Breast epithelium (tissue), 4 donors: ENCODE measurements around the gene KCNN3. TPM values are rescaled to one million over a fixed set of nuclear protein-coding genes. Genes with fewer than 3 reads are reported as not detected.

Source experiments
- DNase-seq, 2 donors: peaks; one replicate each; pipeline ENCODE4 v3.0.0-alpha.2; 2019; ENCODE audit warnings: low spot score in 2 of 2
- H3K27ac ChIP-seq, 2 donors: fragments of 200-600 bp; sonication (generic) in 1 of 2; one replicate each; pipeline ENCODE4 v1.5.1; 2016 to 2019; ENCODE audit warnings: mild to moderate bottlenecking in 1 of 2
- H3K27me3 ChIP-seq, 2 donors: fragments of 200-600 bp; sonication (generic) in 1 of 2; one replicate each; pipeline versions ENCODE4 v1.5.1 to v1.6.0; 2017 to 2019; ENCODE audit warnings: control low read depth in 1 of 2, mild to moderate bottlenecking in 1 of 2
- H3K36me3 ChIP-seq: fragments of 200-600 bp; one replicate; pipeline ENCODE4 v1.5.1; 2019
- H3K4me1 ChIP-seq, 2 donors: fragments of 200-600 bp; sonication (generic); one replicate each; pipeline ENCODE4 v1.5.1; 2016 to 2019; ENCODE audit warnings: control low read depth in 1 of 2
- H3K4me3 ChIP-seq, 3 donors: fragments of 200-600 bp; sonication (generic); 1 replicate in 2 of 3; 2 replicates in 1 of 3; pipeline ENCODE4 v1.5.1; 2016 to 2019; ENCODE audit warnings: mild to moderate bottlenecking in 3 of 3, moderate library complexity in 2 of 3
- H3K9me3 ChIP-seq, 2 donors: fragments of 200-600 bp; sonication (generic) in 1 of 2; one replicate each; pipeline ENCODE4 v1.5.1; 2016 to 2019; ENCODE audit warnings: control low read depth in 1 of 2
- CTCF ChIP-seq, 3 donors: fragments of 450-650 bp; IDR thresholded peaks; one replicate each; pipeline ENCODE4 v1.5.1; 2016 to 2017; ENCODE audit warnings: antibody characterized with exemption in 3 of 3, mild to moderate bottlenecking in 3 of 3, moderate library complexity in 3 of 3
- POLR2A ChIP-seq: fragments of 450-650 bp; IDR thresholded peaks from one replicate; pipeline ENCODE4 v1.6.1; 2016; ENCODE audit warnings: antibody characterized with exemption, mild to moderate bottlenecking, moderate library complexity
- POLR2AphosphoS5 ChIP-seq, 3 donors: sonication (generic); formaldehyde crosslinking; IDR thresholded peaks; one replicate each; pipeline ENCODE4 v1.6.1; 2017; ENCODE audit warnings: antibody characterized with exemption in 3 of 3
- intact Hi-C: fragments of 100-400 bp; cut with DNase I; formaldehyde crosslinking; loops from one replicate; pipeline ENCODE4 v1.15.1; 2023; ENCODE audit warnings: low total_unique reads
- total RNA-seq, 3 donors: library from RNA; depleted of rRNA; stranded (reverse); fragments of >200 nt; gene quantifications; one replicate each; pipeline ENCODE4 v1.1.0, GENCODE V29; 2016

Gene KCNN3
- total RNA-seq, 3 donors from 2014 or later = 0.96 to 1.6 (median 1.0) TPM

GRCh38 chr1:154669464-154670282 is 200.4 kb downstream of the KCNN3 start:
- Histone ChIP-seq H3K27me3 (no peaks in the 10 kb centered on the region), H3K27ac (no peak overlapping the region), H3K36me3 (no peaks in the 10 kb centered on the region), H3K4me1 (no peaks in the 10 kb centered on the region), H3K4me3 (no peak overlapping the region), H3K9me3 (no peaks in the 10 kb centered on the region)
- intact Hi-C loops = no loop called here
- DNase-seq = peak; percentile 53 to 61
- peak; percentile 30 to 70 (median 68) for TF ChIP-seq CTCF (IDR thresholded peaks at IDR 0.05)
- TF ChIP-seq POLR2A = no peak

GRCh38 chr1:154666051-154666790 is 203.9 kb downstream of the KCNN3 start:
- no peak overlapping the region for H3K27ac ChIP-seq
- TF ChIP-seq POLR2A (no peak), POLR2AphosphoS5 (IDR thresholded peaks at IDR 0.05) (no peak), CTCF (IDR thresholded peaks at IDR 0.05) (no peak)
- DNase-seq = no peak
- H3K36me3 ChIP-seq = no peaks in the 10 kb centered on the region
- no peak overlapping the region for H3K4me3 ChIP-seq
- no peaks in the 10 kb centered on the region for H3K27me3 ChIP-seq
- H3K4me1 ChIP-seq = no peaks in the 10 kb centered on the region
- intact Hi-C loops = no loop called here
- no peaks in the 10 kb centered on the region for H3K9me3 ChIP-seq

- H3K4me3 ChIP-seq = no peak overlapping the region
- no peak for DNase-seq
- H3K27me3 ChIP-seq = no peaks in the 10 kb centered on the region
- H3K27ac ChIP-seq = no peak overlapping the region
- H3K9me3 ChIP-seq = no peaks in the 10 kb centered on the region
- intact Hi-C loops = no loop called here
- H3K36me3 ChIP-seq = no peaks in the 10 kb centered on the region
- TF ChIP-seq CTCF (IDR thresholded peaks at IDR 0.05) (no peak), POLR2A (no peak), POLR2AphosphoS5 (IDR thresholded peaks at IDR 0.05) (no peak)
- no peaks in the 10 kb centered on the region for H3K4me1 ChIP-seq
Measured at GRCh38 chr1:154664331-154665002, 205.6 kb downstream of the KCNN3 start.

- intact Hi-C loops = no loop called here
- H3K36me3 ChIP-seq = no peaks in the 10 kb centered on the region
- H3K9me3 ChIP-seq = no peaks in the 10 kb centered on the region
- no peak for DNase-seq
- H3K27ac ChIP-seq = no peak overlapping the region
- TF ChIP-seq POLR2AphosphoS5 (IDR thresholded peaks at IDR 0.05) (no peak), POLR2A (no peak), CTCF (IDR thresholded peaks at IDR 0.05) (no peak)
- no peak overlapping the region for H3K4me3 ChIP-seq
- H3K4me1 ChIP-seq = no peaks in the 10 kb centered on the region
- no peaks in the 10 kb centered on the region for H3K27me3 ChIP-seq
Measured at GRCh38 chr1:154663471-154664060, 206.5 kb downstream of the KCNN3 start.
